ENCODE results near the gene CHST3.
A peak's percentile ranks its signal among the peaks of the same experiment; 100 is the strongest.
"Not testable (repeated sequence)": the region's sequence is repeated elsewhere in the genome, so short reads cannot be mapped to it uniquely, and the experiment has no call there.

The CHST3 gene

DNA sequence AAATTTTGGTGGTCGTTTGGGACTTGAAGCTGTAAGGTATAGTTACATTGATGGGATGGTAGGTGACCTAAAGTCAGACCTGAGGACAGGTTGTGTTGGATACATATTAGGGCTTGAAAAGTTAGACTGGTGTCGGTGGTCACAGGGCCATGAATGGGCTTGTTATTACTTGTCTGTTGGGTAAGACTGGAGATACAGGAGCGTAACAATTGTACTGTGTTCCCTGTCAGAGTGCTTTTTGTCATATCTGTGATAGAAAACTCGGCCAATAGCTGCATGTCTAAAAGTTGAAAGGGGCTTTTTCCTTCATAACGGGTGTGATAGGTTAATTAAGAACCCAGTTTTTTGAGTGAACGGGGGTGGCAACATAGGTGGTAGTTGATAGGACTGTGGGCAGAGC is 13.5 kb upstream of the CHST3 start:
- no peak for DNase-seq

DNA sequence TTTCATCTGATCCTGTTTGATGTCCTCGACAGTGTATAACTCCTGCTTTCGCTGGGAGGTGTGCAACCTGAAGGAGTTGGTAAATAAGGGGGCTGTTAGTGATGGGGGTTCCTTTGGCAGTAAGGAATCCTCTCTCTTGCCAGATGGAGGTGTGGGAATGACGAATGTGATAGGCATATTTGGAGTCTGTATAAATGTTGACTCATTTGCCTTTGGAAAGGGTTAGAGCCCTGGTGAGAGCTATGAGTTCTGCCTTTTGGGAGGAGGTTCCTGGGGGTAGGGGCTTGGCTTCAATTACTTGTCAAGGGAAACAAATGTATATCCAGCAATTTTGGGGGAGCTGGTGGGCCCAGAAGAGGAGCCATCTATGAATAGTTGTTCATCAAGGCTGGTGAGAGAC is 11.4 kb upstream of the CHST3 start:
- DNase-seq, result no peak

DNA sequence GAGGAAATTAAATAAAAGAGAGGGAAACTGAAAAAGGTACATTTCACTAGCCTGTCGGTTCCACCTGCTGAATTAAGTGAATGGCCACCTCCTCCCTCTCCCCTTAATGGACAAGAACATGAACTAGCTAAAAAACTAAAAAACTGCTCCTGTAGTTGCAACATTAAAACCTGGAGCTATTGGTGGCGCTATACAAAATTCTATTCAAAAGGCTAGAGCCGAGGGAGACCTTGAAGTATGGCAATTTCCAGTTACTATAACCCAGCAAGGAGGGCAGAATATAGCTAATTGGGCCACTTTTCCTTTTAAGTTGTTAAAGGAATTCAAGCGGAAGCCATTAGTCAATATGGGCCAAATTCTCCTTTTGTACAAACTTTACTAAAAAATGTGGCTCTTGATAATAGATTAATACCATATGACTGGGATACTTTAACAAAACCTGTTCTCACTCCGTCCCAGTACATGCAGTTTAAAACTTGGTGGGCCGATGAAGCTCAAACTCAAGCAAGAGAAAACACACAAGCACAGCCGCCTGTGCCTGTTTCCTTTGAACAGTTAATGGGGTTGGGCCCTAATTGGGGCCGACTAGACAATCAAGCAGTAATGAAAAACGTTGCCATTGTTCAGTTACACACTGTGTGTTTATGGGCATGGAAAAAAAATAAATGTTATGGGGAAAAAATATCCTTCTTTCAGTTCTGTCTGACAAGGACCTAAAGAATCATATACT is 6.5 kb upstream of the CHST3 start:
- DNase-seq, result no peak

DNA sequence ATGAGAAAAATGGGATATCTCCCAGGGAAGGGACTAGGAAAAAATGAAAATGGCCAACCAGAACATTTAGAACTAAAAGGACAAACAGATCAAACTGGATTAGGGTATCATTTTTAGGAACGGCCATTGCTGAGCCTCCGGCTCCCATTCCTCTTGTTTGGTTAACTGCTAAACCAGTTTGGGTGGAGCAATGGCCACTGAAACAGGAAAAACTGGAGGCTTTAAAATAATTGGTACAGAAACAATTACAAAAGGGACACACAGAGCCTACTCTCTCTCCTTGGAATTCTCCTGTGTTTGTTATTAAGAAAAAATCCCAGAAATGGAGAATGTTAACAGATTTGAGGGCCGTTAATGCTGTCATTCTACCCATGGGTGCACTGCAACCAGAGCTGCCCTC is 4.7 kb upstream of the CHST3 start:
- no peak for DNase-seq

DNA sequence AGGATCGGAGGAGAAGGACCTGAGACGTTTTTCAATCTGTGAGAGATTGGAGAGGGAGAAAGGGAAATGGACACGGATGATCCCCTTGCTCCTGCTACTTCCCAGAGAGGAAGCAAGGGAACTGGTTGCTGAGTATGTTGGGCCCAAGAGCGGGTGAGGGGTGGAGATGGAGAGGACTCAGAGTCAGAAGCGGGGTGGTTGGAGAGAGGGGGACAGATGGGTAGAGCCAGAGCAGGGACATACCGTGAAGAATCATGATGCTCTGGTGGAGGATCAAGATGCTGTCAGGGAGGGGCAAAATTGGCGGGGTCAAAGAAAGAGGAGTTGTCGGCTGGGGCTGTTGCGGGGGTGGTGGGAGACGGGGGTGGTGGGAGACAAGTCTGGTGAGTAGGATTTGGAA is 2.4 kb upstream of the CHST3 start:
- DNase-seq, result no peak

DNA sequence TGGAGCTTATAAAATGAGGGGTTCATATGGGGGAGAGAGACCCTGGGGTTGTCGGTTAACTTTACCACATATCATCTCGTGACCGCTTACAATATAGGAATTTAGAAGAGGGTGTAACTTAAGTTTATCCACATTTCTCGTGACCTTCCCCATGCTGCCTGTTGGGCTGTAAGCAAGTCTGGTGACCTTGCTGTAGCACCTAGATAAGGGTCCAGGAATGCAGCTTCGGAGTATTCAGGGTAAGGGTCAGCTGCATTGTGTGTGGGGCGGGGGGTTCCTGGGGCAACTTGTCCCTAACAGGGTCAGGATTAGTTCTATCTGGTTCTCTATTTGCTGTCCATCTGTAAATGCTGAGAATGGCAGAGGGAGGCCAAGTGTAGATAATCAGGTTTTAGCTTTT is 1.3 kb upstream of the CHST3 start:
- DNase-seq, result no peak

DNA sequence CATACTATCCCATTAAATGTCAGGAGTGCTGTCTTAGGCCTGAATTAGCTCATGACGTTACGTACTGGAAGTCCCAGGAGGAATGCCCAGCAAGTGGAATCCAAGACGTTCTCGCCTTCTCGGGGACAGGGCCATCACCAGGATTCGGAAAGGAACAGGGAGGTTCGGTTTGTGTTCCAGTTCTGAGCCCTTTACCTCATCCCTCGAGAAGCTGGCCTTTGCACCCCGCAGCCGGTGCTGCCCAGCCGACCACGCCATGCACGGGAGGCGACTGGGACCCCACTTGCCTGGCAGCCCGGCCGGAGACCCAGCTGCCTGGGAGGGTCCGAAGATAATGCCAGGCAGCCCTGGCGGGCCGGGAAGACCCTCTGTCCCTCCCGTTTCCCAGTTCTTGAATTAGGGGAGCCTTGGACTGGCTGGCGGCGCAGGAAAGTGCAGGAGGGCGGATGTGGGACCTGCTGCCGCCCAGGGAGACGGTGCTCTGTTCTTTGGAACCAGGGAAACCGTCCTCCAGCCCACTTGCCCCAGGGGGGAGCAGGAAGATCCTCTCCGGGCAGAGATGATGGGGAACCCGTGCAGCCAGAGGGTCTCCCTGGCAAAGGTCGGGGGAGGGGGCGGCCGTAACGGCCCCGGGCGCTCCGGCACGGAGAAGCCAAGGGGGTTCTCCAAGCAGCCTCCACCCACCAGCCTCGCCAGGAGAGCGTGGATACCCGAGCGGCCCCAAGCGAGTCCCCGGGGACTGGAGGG is 671 bp upstream of the CHST3 start:
- DNase-seq, result no peak

DNA sequence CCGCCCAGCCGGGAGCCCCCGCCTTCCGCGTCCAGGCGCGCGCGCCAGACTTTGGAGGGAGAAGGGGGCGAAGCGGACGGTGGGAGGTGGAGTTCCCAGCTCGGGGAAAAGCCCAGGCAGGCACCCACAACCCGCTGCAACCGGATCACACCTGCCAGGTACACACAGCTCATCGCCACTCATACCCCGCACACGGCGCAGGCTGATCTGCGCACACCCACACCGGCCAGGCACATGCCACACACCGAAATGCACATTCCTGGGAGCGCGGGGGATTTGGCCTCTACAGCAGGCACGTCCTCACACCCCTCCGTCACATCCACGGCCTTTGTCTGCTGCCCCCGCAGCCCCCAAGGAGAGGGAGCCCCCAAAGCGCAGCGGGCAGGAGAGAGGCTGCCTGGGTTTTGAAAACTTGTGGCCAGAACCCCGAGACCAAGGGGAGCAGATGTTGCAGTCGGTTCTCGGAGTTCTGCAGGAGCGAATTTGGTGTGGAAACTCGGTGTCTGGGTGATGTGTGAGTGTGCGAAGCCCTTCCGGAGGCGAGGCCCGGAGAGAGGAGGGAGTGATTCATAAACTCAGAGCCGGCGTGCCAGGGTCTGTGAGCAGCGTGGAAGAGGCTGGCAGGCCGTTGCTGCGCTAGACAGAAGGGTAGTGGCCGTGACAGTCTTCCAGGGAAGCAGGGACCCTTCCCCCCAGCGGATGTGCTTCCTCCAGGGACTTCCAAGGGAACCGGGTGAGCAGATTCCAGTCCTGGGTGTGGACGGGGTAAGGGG is 734 bp downstream of the CHST3 start:
- DNase-seq, result peak; percentile 31

DNA sequence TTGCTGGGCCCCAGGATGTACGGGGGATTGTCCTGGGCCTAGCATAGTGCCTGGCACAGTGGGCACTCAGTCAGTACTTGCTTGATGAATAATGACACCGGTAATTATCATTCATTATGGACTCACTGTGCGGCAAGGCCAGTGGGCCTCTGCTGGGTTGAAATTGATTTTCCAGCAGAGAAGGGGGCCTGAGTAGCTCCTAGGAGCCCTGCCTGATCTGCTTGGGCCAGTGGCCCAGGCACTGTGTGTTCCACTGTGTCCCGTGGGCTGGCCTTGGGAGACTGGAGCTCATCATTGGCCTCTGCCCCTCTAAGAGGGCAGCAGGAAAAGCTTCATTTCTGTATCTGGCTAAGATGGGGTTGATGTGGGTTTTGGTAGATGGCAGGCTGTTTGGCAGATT is 1.4 kb downstream of the CHST3 start:
- DNase-seq, result no peak

DNA sequence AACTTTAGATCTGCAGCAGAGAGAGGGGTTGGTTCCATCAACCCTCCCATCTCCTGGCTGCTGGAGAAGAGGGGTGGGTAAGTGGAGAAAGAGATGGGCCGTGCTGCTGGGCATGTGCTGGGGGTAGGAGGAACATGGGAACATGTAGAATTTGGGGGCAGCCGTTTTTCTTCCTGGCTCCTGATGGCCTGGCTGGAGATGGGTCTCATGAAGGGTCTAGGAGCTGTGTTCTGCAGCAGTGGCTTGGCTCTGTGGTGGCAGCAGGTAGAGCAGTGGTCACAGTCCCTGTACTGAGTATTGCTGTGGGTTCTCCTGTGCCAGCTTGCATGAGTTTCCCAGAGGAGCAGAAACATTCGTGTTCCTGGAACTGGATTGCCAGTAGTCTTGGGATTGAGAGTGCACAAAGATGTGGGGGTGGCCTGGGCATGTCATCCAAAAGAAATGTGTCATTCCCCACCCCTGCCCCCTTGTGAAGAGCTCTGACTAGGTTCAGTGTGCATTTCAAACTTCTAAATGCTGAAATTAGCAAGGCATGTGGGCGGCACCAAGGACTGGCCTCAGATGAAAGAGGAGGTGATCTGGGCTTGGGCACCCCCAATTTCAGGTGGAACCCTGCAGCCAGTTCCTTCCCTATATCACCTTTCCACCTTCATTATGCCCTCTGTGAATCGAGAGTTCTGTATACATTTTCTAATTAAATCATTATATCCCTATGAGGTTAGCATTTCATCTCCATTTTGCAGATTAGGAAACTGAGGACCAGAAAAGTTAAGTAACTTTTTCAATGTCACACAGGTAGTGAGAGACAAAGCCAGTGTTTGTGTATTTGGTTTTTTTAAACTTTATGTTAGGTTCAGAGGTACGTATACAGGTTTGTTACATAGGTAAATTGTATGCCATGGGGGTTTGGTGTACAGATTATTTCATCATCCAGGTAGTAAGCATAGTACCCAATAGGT is 2.1 kb downstream of the CHST3 start:
- DNase-seq, result no peak

DNA sequence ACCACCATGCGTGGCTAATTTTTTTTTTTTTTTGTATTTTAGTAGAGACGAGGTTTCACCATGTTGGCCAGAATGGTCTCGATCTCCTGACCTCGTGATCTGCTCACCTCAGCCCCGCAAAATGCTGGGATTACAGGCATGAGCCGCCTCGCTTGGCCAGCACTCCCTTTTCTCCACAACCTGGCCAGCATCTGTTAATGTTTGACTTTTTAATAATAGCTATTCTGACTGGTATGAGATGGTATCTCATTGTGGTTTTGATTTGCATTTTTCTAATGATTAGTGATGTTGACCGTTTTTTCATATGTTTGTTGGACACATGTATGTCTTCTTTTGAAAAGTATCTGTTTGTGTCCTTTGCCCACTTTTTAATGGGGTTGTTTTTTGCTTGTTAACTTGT is 3.8 kb downstream of the CHST3 start:
- DNase-seq, result not testable (repeated sequence)

DNA sequence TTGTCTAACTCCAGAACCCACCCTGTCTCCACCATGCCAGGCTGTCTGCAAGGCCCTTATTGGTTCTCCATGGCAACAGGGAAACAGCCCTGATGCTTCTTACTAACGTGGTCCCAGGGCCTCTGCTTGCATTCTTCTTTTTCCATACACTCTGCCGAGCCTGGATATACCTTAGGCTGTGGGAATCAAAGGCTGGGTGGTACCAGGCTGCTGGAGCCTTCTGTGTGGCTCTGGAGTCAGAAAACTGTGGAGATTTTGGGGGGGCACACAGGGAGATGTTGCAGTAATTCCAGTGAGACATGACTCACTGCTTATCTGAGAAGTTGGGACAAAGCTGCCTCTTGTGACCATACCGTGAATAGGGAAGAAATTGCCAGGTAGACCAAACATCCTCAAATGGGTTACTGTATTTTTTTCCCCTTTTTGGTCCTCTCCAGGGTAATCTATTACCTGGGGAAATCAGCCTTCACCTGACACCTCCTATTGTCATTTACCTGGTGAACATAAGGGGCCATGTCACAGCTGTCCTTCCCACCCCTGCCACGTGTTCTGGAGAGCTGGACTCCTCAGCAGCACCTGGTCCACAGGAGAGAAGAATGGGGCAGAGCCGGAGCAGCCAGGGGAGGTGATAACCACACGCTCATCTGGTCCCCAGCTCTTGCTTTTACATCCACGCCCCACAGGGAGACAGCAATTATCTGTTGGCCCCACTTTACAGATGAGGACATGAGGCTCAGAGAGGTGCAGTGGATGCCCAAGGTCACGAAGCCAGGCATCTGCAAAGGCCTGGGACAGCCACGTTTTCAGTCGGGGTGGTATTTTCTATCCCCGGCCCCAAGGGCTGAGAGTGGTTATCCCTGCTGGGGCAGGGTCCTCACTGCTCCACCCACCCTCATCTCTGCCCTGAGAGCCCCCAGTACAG is 4.6 kb downstream of the CHST3 start:
- no peak for DNase-seq

DNA sequence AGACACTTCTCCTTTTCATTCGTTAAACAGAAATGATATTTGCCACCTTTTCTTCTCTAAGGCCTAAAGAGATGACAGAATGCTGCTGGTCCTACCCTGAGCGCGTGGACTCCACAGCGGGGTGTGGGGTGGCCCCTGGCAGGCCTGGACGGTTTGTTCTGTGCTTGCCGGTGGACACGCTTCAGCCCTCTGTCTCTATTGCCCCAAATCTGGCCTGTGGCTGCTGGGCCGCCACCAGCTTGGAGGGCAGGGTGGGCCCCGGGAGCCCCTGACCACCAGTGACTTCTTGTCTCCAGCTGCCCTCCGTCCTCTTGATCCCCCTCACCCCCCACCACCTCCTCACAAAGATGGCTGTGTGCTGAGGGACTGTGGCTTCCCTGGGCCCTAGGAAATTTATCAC is 5.7 kb downstream of the CHST3 start:
- no peak for DNase-seq

DNA sequence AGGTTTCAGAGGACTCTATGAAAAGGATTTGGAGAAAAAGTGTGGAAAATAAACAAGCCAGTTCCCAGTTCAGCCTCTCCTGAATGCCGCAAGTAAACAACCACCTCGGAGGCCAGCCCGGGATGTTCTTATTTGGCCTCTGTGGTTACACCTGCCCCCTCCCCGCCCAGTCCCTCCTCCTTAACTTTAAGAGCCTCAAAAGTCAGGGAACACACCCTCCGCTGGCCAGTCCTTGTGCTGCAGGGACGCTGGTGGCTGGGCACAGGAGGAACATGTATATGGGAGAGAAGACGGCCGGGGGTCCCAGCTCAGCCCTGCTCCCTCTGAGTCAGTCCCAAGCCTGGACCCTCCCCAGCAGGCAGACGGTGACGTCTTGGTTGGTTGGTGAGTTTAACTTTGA is 6.1 kb downstream of the CHST3 start:
- no peak for DNase-seq

DNA sequence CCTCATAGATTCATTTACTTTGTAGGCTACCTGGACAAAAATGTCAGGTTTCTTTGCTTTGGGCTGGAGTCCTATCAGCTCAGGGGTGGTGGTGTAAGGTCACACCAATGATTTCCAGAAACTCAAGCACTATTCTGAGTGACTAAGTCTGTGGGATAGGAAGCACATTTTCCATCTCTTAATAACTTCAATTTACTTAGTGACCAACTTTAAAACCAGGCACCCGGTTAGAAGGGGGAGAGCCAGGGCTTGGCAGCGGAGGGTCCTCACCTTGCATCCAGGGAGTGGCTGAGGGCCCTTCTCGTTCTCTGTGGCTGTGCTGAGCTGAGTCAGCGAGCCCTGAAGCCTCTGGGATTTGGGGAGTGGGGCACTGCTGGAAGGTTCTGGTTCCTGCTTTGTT is 6.7 kb downstream of the CHST3 start:
- DNase-seq, result no peak

DNA sequence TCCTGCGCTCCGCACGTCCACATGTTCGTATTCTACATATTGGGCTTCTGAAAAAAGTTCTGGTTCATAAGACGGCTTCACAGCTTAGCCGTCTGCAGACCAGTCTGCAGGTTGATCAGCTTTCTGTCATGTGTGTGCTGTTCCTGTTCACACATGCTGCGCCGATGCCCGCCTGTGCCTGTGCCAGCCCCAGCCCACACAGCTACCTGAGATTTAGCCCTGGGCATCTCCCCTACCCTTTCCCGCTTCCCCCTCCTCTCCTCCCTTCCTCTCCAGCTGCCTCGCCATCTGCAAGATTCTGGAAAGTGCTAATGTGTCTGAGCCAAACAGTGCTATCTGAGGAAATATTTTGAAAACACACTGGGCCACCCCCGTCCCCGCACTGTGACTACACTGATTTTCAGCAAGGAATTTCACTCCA is 7.1 kb downstream of the CHST3 start:
- no peak for DNase-seq

DNA sequence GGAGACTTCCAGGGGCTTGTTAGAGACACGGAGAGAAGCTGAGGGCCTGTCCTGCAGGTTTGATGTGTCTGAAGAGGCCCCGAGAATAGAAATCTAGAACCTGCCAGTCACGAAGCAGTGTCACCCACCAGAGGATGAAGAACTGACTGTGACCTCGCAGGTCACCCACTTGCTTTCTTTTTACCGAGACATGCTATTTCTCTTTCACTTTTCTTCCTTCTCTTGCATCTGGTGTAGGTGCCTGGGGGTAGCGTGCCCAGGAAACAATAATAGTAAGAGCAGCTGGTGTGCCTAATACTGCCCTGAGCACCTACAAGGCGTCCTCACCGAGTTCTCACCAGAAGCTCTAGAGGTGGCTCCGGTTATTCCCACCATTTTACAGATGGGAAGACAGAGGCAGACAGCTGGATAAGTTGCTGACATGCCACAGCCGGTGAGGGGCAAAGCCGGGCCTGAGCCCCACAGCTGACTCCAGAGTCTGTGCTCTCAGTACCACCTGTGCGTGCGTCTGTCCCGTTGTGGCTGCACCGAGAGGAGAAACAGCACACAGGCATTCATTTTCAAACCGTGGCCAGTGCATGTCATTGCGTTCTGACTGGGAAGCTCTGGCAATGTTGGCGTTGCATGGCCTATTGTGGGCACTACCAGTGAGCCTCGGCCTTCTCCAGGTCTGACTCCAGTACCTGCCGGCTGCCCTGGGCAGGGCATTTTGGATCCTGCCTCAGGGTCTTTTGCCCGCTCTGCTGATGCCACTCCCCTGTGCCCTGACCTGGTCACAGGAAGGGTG is 7.8 kb downstream of the CHST3 start:
- DNase-seq, result no peak

DNA sequence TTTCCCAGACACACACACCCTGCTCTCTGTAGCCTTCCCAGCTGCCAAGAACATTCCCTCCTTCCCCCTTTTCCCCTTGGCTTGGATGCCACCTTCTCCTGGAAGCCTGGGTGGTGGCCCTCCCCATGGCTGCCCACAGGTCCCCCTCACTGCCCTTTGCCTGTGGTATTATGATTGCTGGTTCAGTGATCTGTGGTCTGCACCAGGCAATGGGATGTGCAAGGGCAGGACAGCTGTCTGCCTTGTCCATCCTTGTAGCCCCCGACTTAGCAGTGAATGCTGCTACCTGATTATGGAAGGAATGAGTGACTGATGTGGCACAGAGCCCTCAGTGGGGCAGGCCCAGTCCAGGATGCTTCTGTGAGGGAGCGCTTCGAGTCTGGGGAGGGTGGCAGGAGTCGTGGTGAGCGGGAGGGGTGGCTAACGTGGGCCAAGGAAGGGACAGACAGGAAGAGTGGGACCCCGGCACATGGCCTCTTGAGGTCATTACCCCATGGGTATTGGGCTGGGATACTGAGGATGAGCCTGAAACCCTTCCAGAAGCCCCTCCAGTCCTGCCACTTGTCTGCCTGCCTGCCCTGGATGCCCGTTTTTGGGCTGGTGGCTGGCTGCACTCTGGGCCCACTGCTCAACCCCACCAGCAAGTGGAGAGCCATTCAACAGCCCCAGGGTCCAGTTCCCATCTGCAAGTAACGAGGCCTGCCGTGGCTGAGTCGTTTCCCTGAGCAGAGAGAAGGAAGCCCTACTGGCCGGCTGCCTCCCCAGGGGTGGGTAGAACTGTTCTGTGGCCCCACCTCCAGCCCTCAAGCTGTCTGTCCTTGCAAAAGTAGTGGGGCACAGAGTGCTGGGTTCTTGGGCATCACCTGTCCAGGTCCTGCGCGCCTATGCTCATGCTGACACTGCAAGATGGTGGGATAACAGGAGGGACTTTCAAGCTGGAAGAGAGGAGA is 8.8 kb downstream of the CHST3 start:
- DNase-seq, result no peak

DNA sequence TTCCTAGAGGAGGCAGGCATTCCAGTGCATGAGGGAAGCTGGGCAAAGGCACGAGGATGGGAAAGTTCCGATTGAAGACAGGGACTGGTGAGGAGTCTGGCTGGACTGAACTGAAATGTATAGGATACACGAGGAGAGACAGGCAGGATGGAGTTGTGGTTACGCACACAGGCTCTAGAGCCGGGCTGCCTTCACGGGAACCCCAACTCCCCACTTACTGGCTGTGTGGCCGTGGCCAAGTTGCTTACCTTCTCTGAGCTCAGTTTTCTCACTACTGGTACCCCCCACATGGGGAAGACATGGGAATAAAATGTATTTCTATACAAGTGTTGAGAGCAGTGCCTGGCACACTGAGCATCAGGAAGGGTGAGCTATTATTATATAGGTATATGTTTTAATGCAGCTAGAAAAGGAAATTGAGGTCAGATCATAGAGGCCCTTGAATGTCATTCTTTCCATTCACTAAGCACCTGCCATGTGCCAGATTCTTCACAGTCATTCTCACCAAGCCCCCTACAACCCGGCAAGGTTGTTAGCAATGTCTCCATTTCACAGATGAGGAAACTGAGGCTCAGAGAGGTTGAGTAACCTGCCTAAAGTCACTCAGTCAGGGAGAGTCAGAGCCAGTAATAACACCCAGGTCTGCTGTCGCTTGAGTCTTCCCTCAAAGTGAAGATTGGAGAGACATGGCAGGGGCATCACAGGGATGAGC is 9.7 kb downstream of the CHST3 start:
- DNase-seq, result no peak

Measured in T1000 (cell line).